H1 (cell line): ENCODE data around the gene MRPL22. TPM values are rescaled to one million over a fixed set of nuclear protein-coding genes. Genes with fewer than 3 reads are reported as not detected.

ENCODE experiments used
- CTCF ChIA-PET: fragments of 300-600 bp; sonication (Branson Sonifier 250); formaldehyde crosslinking; loops from one replicate; lab custom pipeline; 2021; ENCODE audit not compliant: partially characterized antibody; lab: Charles Lee
- POLR2A ChIA-PET: fragments of 300-600 bp; sonication (Branson Sonifier 250); formaldehyde crosslinking; loops from one replicate; lab custom pipeline; 2021; ENCODE audit warnings: inconsistent platforms; ENCODE audit not compliant: partially characterized antibody; lab: Charles Lee
- DNase-seq, 2 experiments: peaks; one replicate each; pipeline versions ENCODE4 v3.0.0 to v3.0.0-alpha.2; 2010 to 2022; ENCODE audit warnings: low spot score in 2 of 2, low read depth in 1 of 2, mixed read lengths in 1 of 2
- FAIRE-seq: peaks from 2 replicates; lab custom pipeline; 2011; peaks lifted over from hg19 to GRCh38; lab: Jason Lieb, UNC
- H2AFZ ChIP-seq: 2 replicates; pipeline ENCODE4 v1.8.1; 2012; ENCODE audit warnings: low read length, inconsistent platforms
- H2AK5ac ChIP-seq: 2 replicates; pipeline ENCODE4 v1.6.1; 2013; ENCODE audit warnings: low read depth, low read length
- H2BK120ac ChIP-seq: replicated peaks from 2 replicates; pipeline ENCODE3; 2013; ENCODE audit warnings: low read depth, low read length, inconsistent platforms
- H2BK12ac ChIP-seq: 2 replicates; pipeline ENCODE4 v1.6.1; 2013; ENCODE audit warnings: low read depth, low read length
- H2BK15ac ChIP-seq: 2 replicates; pipeline ENCODE4 v1.6.1; 2013; ENCODE audit warnings: low read length
- H2BK20ac ChIP-seq: 2 replicates; pipeline ENCODE4 v1.6.1; 2013; ENCODE audit warnings: low read length
- H2BK5ac ChIP-seq: 2 replicates; pipeline ENCODE4 v1.6.1; 2013; ENCODE audit warnings: low read depth, low read length
- H3K14ac ChIP-seq: 2 replicates; pipeline ENCODE4 v1.6.1; 2013; ENCODE audit warnings: inconsistent platforms; ENCODE audit not compliant: insufficient read length
- H3K18ac ChIP-seq: 2 replicates; pipeline ENCODE4 v1.6.1; 2013; ENCODE audit warnings: low read length; ENCODE audit errors: extremely low read depth
- H3K23ac ChIP-seq: 2 replicates; pipeline ENCODE4 v1.6.1; 2013; ENCODE audit warnings: inconsistent platforms; ENCODE audit not compliant: insufficient read length
- H3K23me2 ChIP-seq: 2 replicates; pipeline ENCODE4 v1.6.1; 2013; ENCODE audit warnings: low read depth, low read length
- H3K27ac ChIP-seq: 2 replicates; pipeline ENCODE4 v1.6.1; 2011; ENCODE audit warnings: low read depth, low read length, inconsistent platforms
- H3K27me3 ChIP-seq, 4 experiments: replicated peaks in 1 of 4; 1 replicate in 1 of 4; 2 replicates in 3 of 4; pipeline versions ENCODE4 v1.6.1 to v1.8.1; 2011 to 2013; ENCODE audit warnings: low read length in 3 of 4, mild to moderate bottlenecking in 3 of 4, inconsistent platforms in 2 of 4, mixed read lengths in 2 of 4, moderate library complexity in 1 of 4; ENCODE audit not compliant: control insufficient read depth in 3 of 4, insufficient read depth in 3 of 4; ENCODE audit errors: extremely low read depth in 1 of 4
- H3K36me3 ChIP-seq, 4 experiments: 2 replicates each; pipeline versions ENCODE4 v1.6.1 to v1.8.1; 2011 to 2013; ENCODE audit warnings: mild to moderate bottlenecking in 4 of 4, low read length in 3 of 4, moderate library complexity in 2 of 4, control low read depth in 1 of 4, inconsistent platforms in 1 of 4; ENCODE audit not compliant: insufficient read depth in 4 of 4, control insufficient read depth in 2 of 4
- H3K4ac ChIP-seq: replicated peaks from 2 replicates; pipeline ENCODE3; 2013; ENCODE audit warnings: low read length, low read depth, mixed read lengths, inconsistent platforms; ENCODE audit not compliant: insufficient read length
- H3K4me1 ChIP-seq, 4 experiments: replicated peaks in 1 of 4; 1 replicate in 1 of 4; 2 replicates in 3 of 4; pipeline versions ENCODE4 v1.6.1 to v1.8.1; 2011 to 2013; ENCODE audit warnings: low read length in 3 of 4, inconsistent platforms in 2 of 4, mixed read lengths in 1 of 4; ENCODE audit not compliant: insufficient read depth in 4 of 4, control insufficient read depth in 3 of 4
- H3K4me2 ChIP-seq, 2 experiments: 2 replicates each; pipeline versions ENCODE4 v1.6.1 to v1.8.1; 2011 to 2013; ENCODE audit warnings: low read depth in 2 of 2, low read length in 2 of 2, control low read depth in 1 of 2, inconsistent platforms in 1 of 2, mild to moderate bottlenecking in 1 of 2; ENCODE audit not compliant: insufficient read depth in 1 of 2
- H3K4me3 ChIP-seq, 4 experiments: fragments of 200-600, 300-600 bp in 1 of 4; sonication (generic), shearing (Covaris generic), sonication (Bioruptor Twin) in 1 of 4; 2 replicates each; pipeline versions ENCODE4 v1.5.1 to v1.8.1; 2011 to 2016; ENCODE audit warnings: low read length in 4 of 4, low read depth in 3 of 4, control low read depth in 2 of 4, inconsistent platforms in 2 of 4, mild to moderate bottlenecking in 2 of 4, mixed read lengths in 1 of 4, moderate library complexity in 1 of 4; ENCODE audit not compliant: insufficient read depth in 2 of 4; ENCODE audit errors: extremely low read depth in 1 of 4
- H3K56ac ChIP-seq: replicated peaks from 2 replicates; pipeline ENCODE3; 2013; ENCODE audit warnings: low read depth, mild to moderate bottlenecking, mixed read lengths, low read length, inconsistent platforms; ENCODE audit not compliant: insufficient read length
- H3K79me1 ChIP-seq: 2 replicates; pipeline ENCODE4 v1.6.1; 2013; ENCODE audit warnings: low read depth, low read length, control low read depth
- H3K79me2 ChIP-seq, 2 experiments: 2 replicates each; pipeline versions ENCODE4 v1.6.1 to v1.8.1; 2012 to 2013; ENCODE audit warnings: low read length in 2 of 2, mild to moderate bottlenecking in 2 of 2, inconsistent platforms in 1 of 2; ENCODE audit not compliant: insufficient read depth in 2 of 2, control insufficient read depth in 1 of 2
- H3K9ac ChIP-seq, 4 experiments: replicated peaks in 1 of 4; 1 replicate in 1 of 4; 2 replicates in 3 of 4; pipeline versions ENCODE4 v1.6.1 to v1.8.1; 2011 to 2013; ENCODE audit warnings: low read depth in 3 of 4, low read length in 3 of 4, control low read depth in 2 of 4, mild to moderate bottlenecking in 2 of 4, moderate library complexity in 2 of 4, inconsistent platforms in 1 of 4; ENCODE audit errors: extremely low read depth in 1 of 4
- H3K9me3 ChIP-seq, 2 experiments: 2 replicates each; pipeline versions ENCODE4 v1.6.1 to v1.8.1; 2012 to 2013; ENCODE audit warnings: mild to moderate bottlenecking in 2 of 2, moderate library complexity in 2 of 2, control low read depth in 1 of 2, inconsistent platforms in 1 of 2, low read depth in 1 of 2, low read length in 1 of 2, mixed read lengths in 1 of 2; ENCODE audit not compliant: insufficient read depth in 2 of 2
- H4K20me1 ChIP-seq, 2 experiments: replicated peaks in 1 of 2; 2 replicates each; pipeline versions ENCODE3 to v1.8.1; 2011 to 2013; ENCODE audit warnings: inconsistent platforms in 2 of 2, low read length in 2 of 2, mild to moderate bottlenecking in 1 of 2; ENCODE audit not compliant: insufficient read depth in 2 of 2, control insufficient read depth in 1 of 2
- H4K5ac ChIP-seq: 2 replicates; pipeline ENCODE4 v1.6.1; 2013; ENCODE audit warnings: low read length, low read depth, mixed read lengths, inconsistent platforms; ENCODE audit not compliant: insufficient read length
- H4K8ac ChIP-seq: 2 replicates; pipeline ENCODE4 v1.8.0; 2013; ENCODE audit warnings: mild to moderate bottlenecking, moderate library complexity, low read length, inconsistent platforms; ENCODE audit not compliant: insufficient read depth; ENCODE audit errors: extremely low read depth
- H4K91ac ChIP-seq: replicated peaks from 2 replicates; pipeline ENCODE3; 2013; ENCODE audit warnings: low read length, mixed read lengths, inconsistent platforms; ENCODE audit not compliant: insufficient read length
- ATF3 ChIP-seq: IDR thresholded peaks from 2 replicates; pipeline ENCODE4 v1.6.1; 2011; ENCODE audit warnings: low read depth, mild to moderate bottlenecking, low read length; ENCODE audit not compliant: insufficient read depth
- BCL11A ChIP-seq, 2 experiments: IDR thresholded peaks; one replicate each; pipeline ENCODE4 v1.6.1; 2011; ENCODE audit warnings: low read depth in 2 of 2, low read length in 2 of 2, mild to moderate bottlenecking in 2 of 2
- CHD1 ChIP-seq: IDR thresholded peaks from 2 replicates; pipeline ENCODE4 v1.6.1; 2012; ENCODE audit warnings: low read depth, low read length, improper control_type of control experiment
- EP300 ChIP-seq, 2 experiments: IDR thresholded peaks; 1 replicate in 1 of 2; 2 replicates in 1 of 2; pipeline ENCODE4 v1.6.1; 2011 to 2012; ENCODE audit warnings: low read depth in 2 of 2, low read length in 2 of 2, mild to moderate bottlenecking in 2 of 2, borderline replicate concordance in 1 of 2, inconsistent platforms in 1 of 2, moderate library complexity in 1 of 2
- KDM1A ChIP-seq: fragments of 200-600, 300-600 bp; sonication (generic); IDR thresholded peaks from 2 replicates; pipeline ENCODE4 v1.7.1; 2016; ENCODE audit warnings: mild to moderate bottlenecking, low read length, borderline replicate concordance
- RBBP5 ChIP-seq: IDR thresholded peaks from 2 replicates; pipeline ENCODE4 v1.7.1; 2012; ENCODE audit warnings: low read depth, mild to moderate bottlenecking, inconsistent platforms, low read length, moderate library complexity, borderline replicate concordance
- RFX5 ChIP-seq: IDR thresholded peaks from 2 replicates; pipeline ENCODE4 v1.6.1; 2011; ENCODE audit warnings: low read depth, low read length, improper control_type of control experiment, borderline replicate concordance
- RXRA ChIP-seq: IDR thresholded peaks from 2 replicates; pipeline ENCODE4 v1.6.1; 2011; ENCODE audit warnings: low read depth, mild to moderate bottlenecking, low read length, moderate library complexity; ENCODE audit not compliant: insufficient read depth
- SIN3A ChIP-seq, 2 experiments: IDR thresholded peaks in 1 of 2; conservative IDR thresholded peaks in 1 of 2; 2 replicates each; pipeline ENCODE4 v1.6.1; 2011 to 2012; ENCODE audit warnings: low read length in 2 of 2, improper control_type of control experiment in 1 of 2, low read depth in 1 of 2, mild to moderate bottlenecking in 1 of 2
- TEAD4 ChIP-seq: IDR thresholded peaks from 2 replicates; pipeline ENCODE4 v1.6.1; 2012; ENCODE audit warnings: low read depth, low read length, inconsistent platforms, mixed read lengths
- USF2 ChIP-seq: IDR thresholded peaks from 2 replicates; pipeline ENCODE4 v1.6.1; 2011; ENCODE audit warnings: low read length, improper control_type of control experiment
- YY1 ChIP-seq: IDR thresholded peaks from 2 replicates; pipeline ENCODE4 v1.6.1; 2011; ENCODE audit warnings: low read depth, mild to moderate bottlenecking, low read length
- WGBS, 2 experiments: shearing (Covaris generic) in 1 of 2; methylation state at CpG; one replicate each; pipeline versions ENCODE4 v1.1.6 to v1.1.7; 2013 to 2015; ENCODE audit warnings: low lambda C conversion rate in 2 of 2, mixed read lengths in 2 of 2, inconsistent platforms in 1 of 2, low coverage in 1 of 2, missing lambda C conversion rate in 1 of 2; ENCODE audit not compliant: insufficient replicate concordance in 2 of 2, insufficient coverage in 1 of 2, insufficient read length in 1 of 2; ENCODE audit errors: extremely low coverage in 1 of 2, missing lambda C conversion rate in 1 of 2; 5-methylcytosine and 5-hydroxymethylcytosine counted together
- polyA plus RNA-seq, 7 experiments: library from polyadenylated mRNA; depleted of rRNA in 3 of 7; stranded (reverse) in 5 of 7; unstranded in 2 of 7; fragments of >200 nt in 5 of 7; fragments of 200-250 nt in 2 of 7; gene quantifications; 1 replicate in 5 of 7; 2 replicates in 1 of 7; 4 replicates in 1 of 7; pipeline versions ENCODE4 v1.2.1 to v1.2.3, GENCODE V29; 2011 to 2013; ENCODE audit warnings: missing spikeins in 2 of 7, mixed read lengths in 2 of 7
- total RNA-seq: library from RNA; stranded (reverse); fragmentation: NEBNext Ultra II Directional; extraction: Animal tissue kit (Norgen Biotek cat#: 25700); gene quantifications from 2 replicates; pipeline ENCODE4 v1.2.1, GENCODE V29; 2021

The MRPL22 gene
- total and polyA plus RNA-seq, 2 of the 8 experiments (the other 6 are each of a cell fraction or from before 2014, with no cell fraction given) = 46.8 to 65.6 TPM

GRCh38 chr5:154943527-154943926 is 2.7 kb downstream of the MRPL22 start:
- H3K23me2 ChIP-seq = peaks cover 7% of the 10 kb centered on the region; the same call in 1 of the 2 replicates
- no peak overlapping the region for H4K5ac ChIP-seq
- H2BK5ac ChIP-seq = no peak overlapping the region
- H3K14ac ChIP-seq = no peak overlapping the region
- no peak overlapping the region for H2BK15ac ChIP-seq
- DNase-seq = no peak
- no peak overlapping the region for H3K56ac ChIP-seq
- ChIA-PET POLR2A (no interaction called here), CTCF (interaction anchor here (0.6 to 4.9 kb wide), 11 partner anchors 10 to 84 kb away, joined by 3 to 40 read pairs (median 4); no protein-coding TSS in a partner anchor)
- H3K18ac ChIP-seq = no peak overlapping the region
- H3K27ac ChIP-seq = no peak overlapping the region
- no peak overlapping the region for H3K9ac ChIP-seq
- H3K4me2 ChIP-seq = no peak overlapping the region
- no peaks in the 10 kb centered on the region for H3K27me3 ChIP-seq
- H4K8ac ChIP-seq = no peak overlapping the region
- H2AFZ ChIP-seq = no peak overlapping the region
- H2AK5ac ChIP-seq = no peak overlapping the region
- H4K20me1 ChIP-seq = peaks cover 2 to 3% of the 10 kb centered on the region in 2 experiments
- peaks cover 4 to 44% of the 10 kb centered on the region in 2 experiments; a peak in 3 of 4 replicates for H3K79me2 ChIP-seq
- peaks cover 2% of the 10 kb centered on the region for H3K79me1 ChIP-seq
- no peak for FAIRE-seq
- no peak overlapping the region for H3K4ac ChIP-seq
- no peak overlapping the region for H2BK12ac ChIP-seq
- no peak overlapping the region for H2BK120ac ChIP-seq
- H3K36me3 ChIP-seq = no peaks in the 10 kb centered on the region; a peak in 1 of 8 replicates
- WGBS, 2 experiments = 96% methylated on average over 5 of the region's 5 CpGs; no CpG with 5 or more reads in 1 of the 2 experiments
- H3K9me3 ChIP-seq = 0 out of 4 replicates have a peak, but pooled peaks cover 0 to 2% of the 10 kb centered on the region in 2 experiments
- H3K23ac ChIP-seq = no peak overlapping the region
- no peak overlapping the region for H3K4me3 ChIP-seq
- no peak overlapping the region for H2BK20ac ChIP-seq
- H3K4me1 ChIP-seq = peaks cover 0 to 4% (median 0%) of the 10 kb centered on the region in 4 experiments; a peak in 4 of 7 replicates
- H4K91ac ChIP-seq = no peak overlapping the region
- no peak for TF ChIP-seq RFX5
- TF ChIP-seq USF2 = no peak
- no peak for TF ChIP-seq TEAD4
- TF ChIP-seq ATF3 = no peak
- no peak for TF ChIP-seq RXRA
- no peak for TF ChIP-seq EP300 (IDR thresholded peaks at IDR 0.05; ENCODE audit: borderline replicate concordance in 1 of 2, low read depth in 2 of 2, low read length in 2 of 2)
- no peak for TF ChIP-seq KDM1A
- TF ChIP-seq RBBP5 = no peak
- no peak for TF ChIP-seq SIN3A (conservative IDR thresholded peaks at IDR 0.05 in 1 of 2, IDR thresholded peaks at IDR 0.05 in 1 of 2; ENCODE audit: low read depth in 1 of 2, low read length in 2 of 2)
- no peak for TF ChIP-seq YY1
- no peak for TF ChIP-seq BCL11A (IDR thresholded peaks at IDR 0.05; ENCODE audit: low read depth in 2 of 2, low read length in 2 of 2)
- TF ChIP-seq CHD1 = no peak
